Activated CD8-positive, alpha-beta memory T cell treated with anti-CD3 and anti-CD28 coated beads, Interleukin-2, amount 50 U/mL, for 24 hours (primary cell): ENCODE results near the gene WDR55.
"Not testable (repeated sequence)": the region's sequence is repeated elsewhere in the genome, so short reads cannot be mapped to it uniquely, and the experiment has no call there.

Experiments
- DNase-seq: peaks from one replicate; pipeline ENCODE4 v3.0.0-alpha.2; 2020; ENCODE audit errors: extremely low read depth

The WDR55 gene

DNA sequence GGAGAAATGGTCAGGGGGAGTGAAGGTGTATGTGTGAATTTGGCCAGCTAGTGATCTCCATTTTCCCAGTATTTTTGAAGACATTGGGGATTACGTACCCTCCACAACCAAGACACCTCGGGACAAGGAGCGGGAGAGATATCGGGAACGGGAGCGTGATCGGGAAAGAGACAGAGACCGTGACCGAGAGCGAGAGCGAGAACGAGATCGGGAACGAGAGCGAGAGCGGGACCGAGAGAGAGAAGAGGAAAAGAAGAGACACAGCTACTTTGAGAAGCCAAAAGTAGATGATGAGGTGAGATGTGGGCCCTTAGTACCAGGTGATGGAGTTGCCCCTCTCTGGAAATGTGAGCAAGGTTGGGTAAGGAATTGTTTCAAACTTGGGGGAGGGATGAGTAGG, 5.8 kb upstream of the WDR55 start:
- no peak for DNase-seq

DNA sequence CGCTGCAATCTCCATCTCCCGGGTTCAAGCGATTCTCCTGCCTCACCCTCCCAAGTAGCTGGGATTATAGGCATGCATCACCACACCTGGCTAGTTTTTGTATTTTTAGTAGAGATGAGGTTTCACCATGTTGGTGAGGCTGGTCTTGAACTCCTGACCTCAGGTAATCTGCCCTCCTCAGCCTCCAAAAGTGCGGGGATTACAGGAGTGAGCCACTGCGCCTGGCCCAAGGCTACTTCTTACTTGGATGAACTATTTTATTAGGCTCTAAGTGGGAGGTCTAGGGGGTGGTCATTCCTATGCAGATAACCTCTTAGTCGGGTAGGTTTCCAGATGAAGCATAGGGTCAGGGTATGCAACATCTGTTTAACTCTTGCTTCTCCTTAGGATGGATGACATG, 4.3 kb upstream of the WDR55 start:
- not testable (repeated sequence) for DNase-seq

DNA sequence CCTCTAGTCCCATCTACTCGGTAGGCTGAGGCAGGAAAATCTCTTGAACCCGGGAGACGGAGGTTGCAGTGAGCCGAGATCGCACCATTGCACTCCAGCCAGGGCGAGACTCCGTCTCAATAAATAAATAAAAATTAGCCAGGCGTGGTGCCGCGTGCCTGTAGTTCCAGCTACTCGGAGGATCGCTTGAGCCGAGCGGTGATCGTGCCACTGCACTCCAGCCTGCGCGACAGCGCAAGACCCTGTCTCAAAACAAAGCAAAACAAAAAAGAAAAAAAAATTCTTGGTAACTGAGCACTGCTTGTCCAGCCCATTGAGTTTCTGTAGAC, 710 bp upstream of the WDR55 start:
- no peak for DNase-seq

DNA sequence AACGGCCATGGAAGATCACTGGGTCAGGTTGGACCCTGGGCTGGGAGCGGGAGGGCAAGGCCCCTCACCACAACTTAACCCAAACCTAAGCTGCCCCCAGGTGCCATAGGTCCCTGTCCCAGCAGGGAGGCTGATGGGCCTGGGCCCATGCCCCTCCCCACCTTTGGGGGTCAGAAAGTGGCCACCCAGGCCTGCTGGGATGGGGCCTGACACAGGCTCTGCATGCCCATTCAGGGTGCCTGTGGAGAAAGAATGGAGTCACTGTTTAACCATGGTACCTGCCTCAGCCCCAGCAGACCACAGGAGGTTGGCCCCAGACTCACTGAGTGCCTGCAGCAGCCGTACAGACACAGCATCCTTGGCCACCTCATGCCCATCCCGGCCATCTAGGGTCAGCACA, 6.3 kb downstream of the WDR55 start:
- not testable (repeated sequence) for DNase-seq

DNA sequence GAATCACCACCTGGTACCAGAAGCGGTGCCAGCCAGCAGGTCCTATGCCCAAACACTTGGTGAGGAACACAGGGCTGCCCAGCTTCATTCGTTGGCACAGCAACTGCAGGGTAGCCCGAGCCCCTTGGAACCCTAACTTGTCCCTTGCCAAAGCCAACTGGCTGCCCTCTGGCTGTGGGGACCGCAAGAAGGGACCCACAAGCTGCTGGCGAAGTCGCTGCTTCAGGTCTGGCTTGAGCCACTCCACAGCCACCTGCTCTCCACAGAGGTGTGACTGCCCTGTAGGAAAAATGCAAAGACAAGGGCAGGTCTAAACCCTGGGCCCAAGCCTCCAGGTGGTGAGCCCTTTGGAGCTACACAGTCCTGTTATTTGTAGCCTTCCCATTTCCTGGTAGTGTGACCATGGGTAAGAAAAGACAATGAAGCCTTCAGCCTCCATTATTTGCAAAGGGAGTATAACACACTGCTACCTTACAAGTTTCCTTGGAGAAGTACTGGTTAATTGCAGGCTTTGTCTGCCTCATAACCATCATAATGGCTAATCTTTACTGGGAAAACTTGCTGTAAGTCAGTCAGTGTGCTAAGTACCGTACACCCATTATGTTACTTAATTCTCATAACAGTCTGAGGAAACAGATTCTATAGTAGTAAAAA, 6.9 kb downstream of the WDR55 start:
- no peak for DNase-seq

DNA sequence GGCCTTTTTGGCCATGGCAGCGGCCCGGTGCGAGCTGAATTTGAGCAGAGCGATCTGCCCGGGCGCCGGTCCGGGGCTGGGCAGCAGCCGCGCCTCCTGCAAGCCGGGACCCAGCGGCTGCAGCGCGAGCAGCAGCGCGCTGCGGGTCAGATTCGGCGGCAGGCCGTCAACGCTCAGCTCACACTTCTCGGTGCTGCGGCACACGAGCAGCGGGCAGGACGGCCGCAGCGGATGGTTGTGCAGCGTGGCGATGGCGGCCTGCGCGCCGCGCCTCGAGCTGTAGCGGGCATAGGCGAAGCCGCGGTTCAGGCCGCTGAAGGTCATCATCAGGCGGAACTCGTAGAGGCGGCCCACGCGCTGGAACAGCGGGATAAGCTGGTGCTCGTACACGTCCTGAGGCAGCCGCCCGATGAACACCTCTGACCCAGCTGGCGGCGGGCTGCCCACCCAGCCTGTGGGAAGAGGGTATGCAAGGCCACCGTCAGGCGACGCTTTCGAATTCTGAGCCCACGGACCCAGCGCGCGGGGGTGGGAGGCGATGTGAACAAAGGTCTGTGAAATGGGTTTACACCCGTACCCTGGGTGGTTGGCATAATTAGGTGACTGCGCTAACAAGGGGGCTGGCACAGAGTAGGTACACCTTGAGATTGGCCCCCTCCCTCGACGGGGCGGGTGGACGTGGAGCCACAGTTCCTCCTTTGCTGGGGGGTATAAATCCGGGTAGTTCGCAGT, 7.9 kb downstream of the WDR55 start:
- no peak for DNase-seq

GRCh38 chr5:140673187-140673976, 8.7 kb downstream of the WDR55 start, which contains the start of gene DND1:
Gene DND1, minus strand, starts transcription at chr5:140673576. Its CDS starts 34 bp downstream, at chr5:140673542.
- no peak for DNase-seq

DNA sequence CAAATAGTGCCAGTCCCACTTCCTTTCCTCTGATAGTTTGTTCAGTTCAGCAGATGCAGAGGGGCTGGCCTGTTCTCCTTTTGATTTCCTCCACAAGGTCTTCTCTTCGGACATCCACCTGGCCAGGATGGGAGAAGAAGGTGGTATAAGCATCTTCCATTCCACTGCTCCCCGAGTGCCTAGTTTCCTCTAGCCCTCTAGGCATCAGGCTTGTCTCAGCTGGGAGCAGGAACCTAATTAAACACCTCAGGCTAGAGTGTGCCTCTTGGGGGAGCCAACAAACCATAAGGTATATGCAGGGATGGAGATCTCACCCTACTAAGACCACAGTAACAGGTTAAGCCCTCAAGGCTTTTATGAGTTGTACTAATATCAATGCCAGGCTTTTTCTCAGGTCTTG, 9.5 kb downstream of the WDR55 start:
- DNase-seq = no peak

DNA sequence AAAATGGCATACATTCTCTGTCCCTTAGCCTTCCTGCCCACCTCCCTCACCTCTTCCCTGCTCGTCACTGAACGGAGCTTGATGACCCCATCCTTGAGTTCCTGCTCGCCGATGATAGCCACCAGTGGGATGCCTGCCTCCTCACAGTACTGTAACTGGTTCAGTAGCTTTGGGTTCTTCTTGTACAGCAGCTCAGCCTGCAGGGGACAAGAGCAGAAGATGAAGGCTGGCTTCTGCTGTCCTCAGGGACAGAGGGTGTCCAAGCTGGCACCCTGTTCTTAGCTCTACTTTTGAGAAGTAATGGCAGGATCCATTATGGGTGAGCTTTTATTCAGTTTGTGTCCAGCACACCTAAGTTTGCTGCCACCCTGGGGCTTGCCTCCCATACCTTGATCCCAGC, 9.9 kb downstream of the WDR55 start:
- no peak for DNase-seq

GRCh38 chr5:140677947-140678346, 13.2 kb downstream of the WDR55 start:
- DNase-seq = no peak

DNA sequence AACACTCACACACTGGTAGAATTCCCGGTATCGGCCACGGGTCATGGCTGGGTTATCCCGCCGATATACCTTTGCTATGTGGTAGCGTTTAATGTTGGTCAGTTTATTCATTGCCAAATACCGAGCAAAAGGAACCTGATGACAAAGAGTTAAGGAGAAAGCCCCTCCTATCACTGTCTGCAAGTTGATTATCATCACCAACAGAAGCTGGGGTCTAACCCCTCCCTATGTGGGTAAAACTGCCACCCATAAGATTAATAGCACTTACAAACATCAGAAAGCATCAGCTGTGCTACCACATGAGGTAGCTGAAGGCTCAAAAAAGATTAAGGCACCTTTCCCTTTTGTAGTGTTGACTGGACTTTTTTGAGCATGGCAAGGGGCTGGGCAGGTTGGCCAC, 14.3 kb downstream of the WDR55 start:
- no peak for DNase-seq

- DNase-seq = no peak
These were observed 25.8 kb downstream of the WDR55 start for GRCh38 chr5:140690376-140690932.

GRCh38 chr5:140690941-140691924, 26.5 kb downstream of the WDR55 start, which contains the start of the genes HARS1 and HARS2:
Gene HARS1, minus strand, starts transcription at chr5:140691370. Its CDS starts 66 bp downstream, at chr5:140691304.
Gene HARS2, plus strand, starts transcription at chr5:140691455. Its CDS starts 194 bp downstream, at chr5:140691649.
- DNase-seq = peak; percentile 73

DNA sequence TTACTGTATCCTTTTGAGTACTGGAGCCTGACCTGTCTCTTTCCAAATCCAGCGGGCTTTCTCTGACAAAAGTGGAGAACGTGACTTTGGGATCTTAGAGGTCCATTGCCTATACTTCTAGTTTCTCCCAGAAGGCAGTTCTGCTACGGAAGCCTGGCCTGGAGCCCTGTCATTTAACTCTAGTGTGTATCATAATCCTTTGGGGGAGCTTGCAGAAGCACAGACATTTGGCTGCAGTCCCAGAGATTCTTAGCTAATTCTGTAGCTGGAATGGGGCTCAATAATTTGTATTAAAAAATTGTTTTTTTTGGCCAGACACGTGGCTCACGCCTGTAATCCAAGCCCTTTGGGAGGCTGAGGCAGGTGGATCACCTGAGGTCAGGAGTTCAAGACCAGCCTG, 29.6 kb downstream of the WDR55 start:
- DNase-seq = no peak

GRCh38 chr5:140696891-140697492, 32.3 kb downstream of the WDR55 start:
- no peak for DNase-seq

- peak; percentile 93 for DNase-seq
These were observed 35.8 kb downstream of the WDR55 start, which contains the start of gene ZMAT2 for GRCh38 chr5:140700177-140701144. Gene ZMAT2, plus strand, starts transcription at chr5:140700447. Its CDS starts 14 bp downstream, at chr5:140700461.

GRCh38 chr5:140707812-140708211, 43.1 kb downstream of the WDR55 start:
- no peak for DNase-seq

GRCh38 chr5:140708787-140709186, 44.1 kb downstream of the WDR55 start:
- not testable (repeated sequence) for DNase-seq

DNA sequence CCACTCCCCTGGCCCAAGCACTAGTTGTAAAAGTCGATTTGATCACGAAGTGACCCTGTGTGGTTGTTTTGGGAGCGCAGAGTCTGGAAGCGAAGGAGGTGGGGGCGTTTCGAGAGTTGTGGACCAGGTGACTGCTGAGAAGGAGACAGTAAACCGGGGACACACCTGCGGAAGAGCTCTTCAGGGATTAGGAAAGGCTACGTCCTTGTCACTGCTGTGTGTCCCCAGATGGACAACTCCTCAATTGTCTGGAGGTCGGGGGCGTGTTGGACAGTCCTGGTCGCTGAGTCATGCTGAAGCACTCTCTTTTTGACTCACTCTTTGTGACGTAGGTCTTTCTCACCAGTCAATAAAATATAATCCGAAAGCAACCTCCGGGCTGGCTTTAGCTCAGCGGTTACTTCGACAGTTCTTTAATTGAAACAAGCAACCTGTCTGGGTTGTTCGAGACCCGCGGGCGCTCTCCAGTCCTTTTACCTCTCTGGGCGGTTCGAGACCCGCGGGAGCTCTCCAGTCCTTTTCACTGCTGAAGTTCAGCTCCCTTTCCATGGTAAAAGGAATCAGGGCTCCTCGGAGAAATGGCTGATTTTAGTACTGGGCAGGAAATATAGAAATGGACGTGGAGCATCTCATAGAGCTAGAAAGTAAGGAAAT, 46.3 kb downstream of the WDR55 start:
- peak; percentile 71 for DNase-seq
